ENCODE data around the gene SNX24. TPM values are rescaled to one million over a fixed set of nuclear protein-coding genes. Genes with fewer than 3 reads are reported as not detected.

SNX24 gene
- polyA plus RNA-seq, 1 donor, result 30.0 TPM

DNA sequence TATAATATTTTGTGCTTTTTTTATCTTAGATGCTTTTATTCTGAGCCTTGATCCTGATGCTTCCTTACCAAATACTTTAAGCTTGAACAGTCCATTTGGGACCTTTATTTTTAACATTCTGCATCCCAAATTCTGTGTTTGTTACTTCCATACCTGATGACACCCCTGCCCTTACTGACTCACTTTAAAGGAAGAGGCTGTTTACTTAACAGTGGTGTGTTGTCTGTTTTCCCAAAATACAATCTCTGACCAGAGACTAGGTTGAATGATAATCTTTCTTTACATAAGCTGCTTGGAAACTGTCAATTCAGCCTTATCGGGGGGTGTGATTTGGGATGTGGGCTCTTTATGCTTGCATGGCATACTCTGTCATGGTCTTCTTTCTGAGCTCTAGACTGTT lies 71.1 kb downstream of the SNX24 start:
- no peak for DNase-seq

DNA sequence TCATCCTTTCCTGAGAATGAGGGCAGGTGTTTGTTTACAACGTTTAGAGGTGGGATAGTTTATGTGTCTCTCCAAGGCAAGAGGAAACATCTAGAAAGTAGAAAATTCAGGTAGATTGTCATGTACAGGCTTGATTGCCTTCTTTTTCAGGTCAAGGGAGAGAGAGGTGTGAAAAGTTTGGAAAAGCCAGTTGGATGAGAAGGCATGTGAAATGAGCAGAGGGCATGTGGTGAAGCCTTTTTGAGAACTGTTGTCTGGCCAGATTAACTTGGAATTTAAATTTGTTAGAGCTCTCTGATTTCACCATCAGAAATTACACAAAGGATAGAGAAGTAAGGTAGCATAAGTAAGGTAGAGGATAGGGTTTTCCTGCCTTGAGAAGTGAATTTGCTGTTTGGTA lies 74.6 kb downstream of the SNX24 start:
- DNase-seq, result no peak

DNA sequence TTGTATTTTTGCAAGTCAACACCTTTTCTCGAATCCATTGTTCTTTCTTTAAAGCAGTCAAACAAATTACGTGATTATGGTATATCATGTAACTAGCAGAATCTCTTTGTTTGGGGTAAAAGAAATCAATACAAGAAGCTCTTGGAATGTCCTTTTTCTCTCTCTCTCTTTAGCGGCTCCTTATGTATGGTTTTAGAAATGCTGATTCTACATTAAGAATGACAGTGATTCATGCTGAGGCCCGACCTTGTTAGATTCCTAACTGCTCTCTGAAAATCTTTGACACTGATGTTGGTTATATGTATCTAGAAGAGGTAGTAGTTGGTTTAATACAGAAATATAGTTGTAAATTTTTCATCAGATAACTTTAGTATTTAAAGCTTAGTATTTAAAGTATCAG lies 76.4 kb downstream of the SNX24 start:
- DNase-seq, result no peak

GRCh38 chr5:122924203-122924602 lies 78.8 kb downstream of the SNX24 start:
- DNase-seq, result no peak

GRCh38 chr5:122924719-122925395 lies 79.4 kb downstream of the SNX24 start:
- DNase-seq, result no peak

DNA sequence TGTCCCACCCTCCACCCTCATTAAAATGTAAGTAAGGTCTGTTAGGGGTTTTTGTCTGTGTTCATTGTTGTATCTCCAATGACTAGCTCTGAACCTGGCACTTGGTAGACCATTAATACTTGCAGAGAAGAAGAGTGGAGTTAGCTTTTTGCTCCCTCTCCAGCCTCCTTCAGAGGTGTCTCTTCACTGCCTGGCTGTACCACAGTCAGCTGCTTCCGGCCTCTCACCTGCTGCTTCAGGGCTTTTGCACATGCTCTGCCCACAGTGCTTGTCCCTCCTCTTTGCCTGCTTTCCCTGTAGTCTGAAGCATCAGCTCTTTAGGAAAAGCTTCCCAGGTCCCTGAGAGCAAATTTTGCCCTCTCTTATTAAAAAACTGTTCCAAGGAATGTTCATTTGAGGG lies 83.6 kb downstream of the SNX24 start:
- DNase-seq, result no peak

DNA sequence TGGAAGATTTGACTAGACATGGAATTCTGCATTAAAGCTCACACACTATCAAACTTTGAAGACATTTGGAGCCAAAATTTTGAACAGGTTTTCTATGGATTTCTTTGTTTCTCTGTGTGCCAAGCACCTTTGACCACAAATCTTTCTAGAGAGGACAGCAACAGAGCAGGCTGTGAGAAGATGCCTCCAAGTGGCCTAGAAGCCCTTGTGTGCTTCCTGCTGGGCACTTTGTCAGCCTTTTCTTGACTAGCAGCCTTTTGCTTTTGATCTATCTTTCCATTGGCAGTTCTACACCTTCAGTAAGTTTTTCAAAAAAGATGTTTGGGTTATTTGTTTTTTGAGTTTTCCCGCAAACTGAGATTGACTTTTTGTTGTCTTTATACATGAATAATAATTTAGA lies 84.6 kb downstream of the SNX24 start:
- no peak for DNase-seq

GRCh38 chr5:122933956-122934355 lies 88.5 kb downstream of the SNX24 start:
- DNase-seq, result no peak

DNA sequence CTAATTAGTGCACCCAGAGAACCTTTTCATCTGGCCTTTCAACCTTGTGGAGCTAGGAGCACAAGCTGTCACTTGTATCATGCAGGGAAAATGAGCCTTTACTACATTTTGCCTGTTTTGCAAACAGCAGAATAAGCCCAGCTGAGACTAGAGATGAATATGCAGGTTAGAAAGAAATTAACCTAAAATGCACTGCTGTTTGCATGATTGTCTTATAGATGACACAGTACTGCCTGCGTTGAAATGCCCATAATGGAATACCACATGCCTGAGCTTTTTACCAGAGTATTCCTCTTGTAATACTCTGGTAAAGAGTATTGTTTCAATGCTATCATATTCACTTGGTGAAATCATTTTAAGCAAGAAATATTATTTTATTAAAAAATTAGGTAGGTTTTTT lies 90.7 kb downstream of the SNX24 start:
- DNase-seq, result no peak

- DNase-seq, result no peak
These were observed 92.5 kb downstream of the SNX24 start for GRCh38 chr5:122937914-122938313.

DNA sequence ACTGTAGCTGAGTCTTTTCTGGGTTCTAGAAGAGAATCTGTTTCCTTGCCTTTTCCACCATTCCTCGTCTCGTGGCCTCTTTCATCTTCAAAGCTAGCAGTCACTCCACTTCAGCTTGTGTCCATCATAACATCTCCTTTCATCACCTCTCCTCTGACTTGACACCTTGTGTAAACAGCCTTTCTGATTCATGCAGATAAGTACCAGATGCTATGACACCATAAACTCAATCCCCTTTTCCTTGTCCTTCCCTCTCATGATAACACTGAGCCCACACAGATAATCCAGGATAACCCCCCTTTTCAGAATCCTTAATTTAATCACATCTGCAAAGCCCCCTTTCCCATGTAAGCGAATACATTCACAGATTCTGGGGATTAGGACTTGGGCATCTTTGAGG lies 95.5 kb downstream of the SNX24 start:
- DNase-seq, result no peak

DNA sequence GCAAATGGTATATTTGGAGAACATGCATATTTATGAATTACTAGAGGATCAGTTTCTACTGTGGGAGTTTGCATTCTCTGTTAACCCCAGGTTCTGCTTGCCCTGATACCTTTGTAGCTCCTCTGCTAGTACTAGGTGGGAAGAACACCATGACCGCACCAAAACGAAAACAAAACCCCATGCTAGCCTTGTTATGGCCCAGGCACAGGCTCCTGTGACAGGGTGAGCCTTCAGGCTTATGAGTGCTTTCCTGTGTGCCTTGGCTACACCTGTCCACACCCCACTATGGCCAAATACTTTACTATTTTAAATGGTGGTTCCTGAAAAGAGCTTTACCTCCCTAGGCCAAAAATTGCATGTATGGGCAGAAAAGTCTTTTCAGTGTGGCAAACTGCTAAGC lies 96.3 kb downstream of the SNX24 start:
- DNase-seq, result no peak

GRCh38 chr5:122942164-122942914 lies 96.9 kb downstream of the SNX24 start:
- no peak for DNase-seq

DNA sequence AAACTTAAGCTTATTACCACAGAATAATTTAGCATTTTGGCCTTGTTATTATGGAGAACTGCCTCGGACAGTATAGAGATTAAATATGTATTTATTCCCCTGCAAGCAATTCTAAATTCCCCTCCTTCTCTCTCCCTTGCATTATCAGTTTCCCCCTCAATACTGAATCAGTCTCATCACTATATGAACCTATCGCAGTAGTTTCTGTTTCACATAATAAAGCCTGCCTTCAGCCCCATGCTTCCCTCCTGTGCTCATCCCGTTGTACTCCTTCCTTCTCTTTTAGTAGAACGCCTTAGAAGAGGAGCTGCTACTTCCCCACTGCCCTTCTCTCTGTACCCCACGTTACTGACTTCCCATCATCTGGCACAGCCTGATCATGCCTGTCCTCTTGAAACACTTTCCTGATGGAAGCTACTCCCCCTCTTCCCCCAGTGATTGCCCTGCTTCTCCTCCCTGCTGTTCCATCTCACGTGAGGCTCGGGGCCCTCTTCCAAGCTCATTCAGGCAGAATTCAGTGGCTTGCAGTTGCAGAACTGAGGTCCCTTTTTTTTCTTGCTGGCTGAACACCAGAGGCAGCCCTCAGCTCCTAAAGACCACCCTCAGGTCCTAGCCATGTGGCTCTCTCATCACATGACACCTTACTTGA lies 97.8 kb downstream of the SNX24 start:
- no peak for DNase-seq

DNA sequence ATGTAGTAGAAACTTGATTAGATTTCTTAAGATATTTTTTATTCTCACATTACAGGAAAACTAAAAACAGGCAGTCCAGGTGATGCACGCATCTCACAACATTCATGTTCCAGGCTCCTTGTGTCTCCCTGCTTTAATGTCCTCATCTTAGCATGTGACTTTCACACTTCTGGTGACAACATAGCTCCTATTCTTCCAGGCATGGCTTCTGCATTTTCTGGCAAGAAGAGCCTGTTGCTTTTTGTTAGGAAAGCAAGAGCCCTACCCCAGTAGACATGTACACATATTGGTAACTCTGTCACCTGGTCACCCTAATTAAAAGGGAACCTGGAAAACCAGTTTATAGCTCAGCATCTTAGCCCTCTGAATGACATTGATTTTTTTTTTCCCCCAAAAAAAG lies 98.6 kb downstream of the SNX24 start:
- no peak for DNase-seq

DNA sequence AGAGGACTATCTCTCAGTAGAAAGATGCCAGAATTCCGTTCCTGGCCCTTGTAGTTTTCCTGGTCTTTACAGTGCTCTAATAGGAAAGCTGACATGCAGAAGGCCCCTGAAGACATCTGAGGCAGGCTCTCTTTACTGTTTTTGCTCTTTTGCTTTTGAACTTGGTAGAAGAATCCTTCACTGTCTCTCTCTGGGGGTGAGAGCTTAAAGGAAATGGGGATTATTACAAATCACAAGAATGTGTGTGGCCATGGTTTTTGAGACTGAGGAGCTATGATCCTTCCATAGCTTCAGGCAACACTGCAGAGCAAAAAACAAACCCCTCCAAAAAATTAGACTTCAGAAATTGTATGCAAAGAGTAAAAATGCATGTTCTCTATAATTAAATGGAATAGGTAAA lies 102.0 kb downstream of the SNX24 start:
- DNase-seq, result no peak

GRCh38 chr5:122947772-122948171 lies 102.4 kb downstream of the SNX24 start:
- no peak for DNase-seq

- DNase-seq, result no peak
These were observed 102.9 kb downstream of the SNX24 start for GRCh38 chr5:122948319-122948718.

GRCh38 chr5:122951658-122952057 lies 106.2 kb downstream of the SNX24 start:
- DNase-seq, result no peak

DNA sequence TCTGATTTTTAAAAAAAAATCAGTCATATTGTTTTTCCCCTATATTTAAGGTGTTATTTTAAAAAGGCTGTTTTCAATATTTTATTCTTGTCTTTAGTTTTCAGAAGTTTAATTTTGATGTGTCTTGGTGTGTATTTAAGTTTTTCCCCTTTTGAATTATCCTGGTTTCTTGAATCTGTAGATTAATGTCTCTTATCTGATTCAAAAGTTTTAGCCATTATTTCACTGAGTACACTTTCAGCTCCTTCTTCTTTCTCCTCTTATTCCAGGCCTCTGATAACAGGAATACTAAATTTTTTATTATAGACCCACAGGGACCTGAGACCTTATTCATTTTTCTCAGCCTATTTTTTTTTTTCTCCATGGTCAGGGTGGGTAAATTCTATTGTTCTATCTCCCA lies 109.3 kb downstream of the SNX24 start:
- no peak for DNase-seq

- DNase-seq, result no peak
These were observed 112.0 kb downstream of the SNX24 start for GRCh38 chr5:122957457-122957856.

- DNase-seq, result no peak
These were observed 114.5 kb downstream of the SNX24 start for GRCh38 chr5:122959740-122960445.

DNA sequence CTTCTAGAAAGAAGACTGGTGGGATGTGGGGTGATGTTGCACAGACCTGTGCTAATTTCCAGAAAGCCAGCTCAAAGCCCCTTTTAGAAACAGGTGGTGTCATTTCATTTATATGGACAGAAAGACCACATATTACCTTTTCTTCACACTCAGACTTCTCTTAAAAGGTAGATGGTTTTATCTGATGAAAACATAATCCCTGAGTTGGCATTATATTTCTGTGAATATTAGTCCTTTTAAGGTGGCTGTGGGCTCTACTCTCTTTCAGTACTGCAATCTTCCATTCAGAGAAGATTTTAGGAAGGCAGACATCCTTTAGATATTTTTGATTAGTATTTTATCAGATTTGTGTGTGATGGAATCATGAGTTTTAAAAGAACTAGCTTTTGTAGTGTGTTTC lies 117.9 kb downstream of the SNX24 start:
- no peak for DNase-seq

Measured in left kidney (tissue), 2 donors.